Measurements from ENCODE around the gene TAF3. TPM values are rescaled to one million over a fixed set of nuclear protein-coding genes. Genes with fewer than 3 reads are reported as not detected.

The TAF3 gene
- total RNA-seq, 1 donor from 2014 or later = 2.4 TPM

- no peak for DNase-seq (ENCODE audit: low spot score in 2 of 2)
- FAIRE-seq = no peak
Measured at GRCh38 chr10:7958442-7958841, 140.1 kb downstream of the TAF3 start.

GRCh38 chr10:7960108-7960507 lies 141.8 kb downstream of the TAF3 start:
- DNase-seq (ENCODE audit: low spot score in 2 of 2) (no peak), FAIRE-seq (no peak)

- no peak for DNase-seq (ENCODE audit: low spot score in 2 of 2)
- FAIRE-seq = no peak
Measured at GRCh38 chr10:7962592-7962991, 144.3 kb downstream of the TAF3 start.

GRCh38 chr10:7965457-7965856 lies 147.2 kb downstream of the TAF3 start:
- DNase-seq (ENCODE audit: low spot score in 2 of 2) (no peak), FAIRE-seq (no peak)

GRCh38 chr10:7967035-7967434 lies 148.7 kb downstream of the TAF3 start:
- DNase-seq (ENCODE audit: low spot score in 2 of 2) = no peak
- FAIRE-seq = no peak

GRCh38 chr10:7968510-7969112 lies 150.3 kb downstream of the TAF3 start:
- FAIRE-seq = no peak
- no peak for DNase-seq (ENCODE audit: low spot score in 2 of 2)

GRCh38 chr10:7969623-7970022 lies 151.3 kb downstream of the TAF3 start:
- DNase-seq (ENCODE audit: low spot score in 2 of 2) = no peak
- no peak for FAIRE-seq

- FAIRE-seq = no peak
- DNase-seq (ENCODE audit: low spot score in 2 of 2) = no peak
Measured at GRCh38 chr10:7971949-7972348, 153.6 kb downstream of the TAF3 start.

- no peak for DNase-seq (ENCODE audit: low spot score in 2 of 2)
- FAIRE-seq = no peak
Measured at GRCh38 chr10:7972367-7972766, 154.1 kb downstream of the TAF3 start.

GRCh38 chr10:7980196-7980595 lies 161.9 kb downstream of the TAF3 start:
- FAIRE-seq = no peak
- no peak for DNase-seq (ENCODE audit: low spot score in 2 of 2)

GRCh38 chr10:7982727-7983126 lies 164.4 kb downstream of the TAF3 start:
- DNase-seq (ENCODE audit: low spot score in 2 of 2) = no peak
- FAIRE-seq = no peak

- DNase-seq (ENCODE audit: low spot score in 2 of 2) (no peak), FAIRE-seq (no peak)
Measured at GRCh38 chr10:7984325-7984724, 166.0 kb downstream of the TAF3 start.

- FAIRE-seq = no peak
- DNase-seq (ENCODE audit: low spot score in 2 of 2) = no peak
Measured at GRCh38 chr10:7984896-7985295, 166.6 kb downstream of the TAF3 start.

- no peak for FAIRE-seq
- DNase-seq (ENCODE audit: low spot score in 2 of 2) = no peak
Measured at GRCh38 chr10:7986851-7987250, 168.5 kb downstream of the TAF3 start.

- DNase-seq (ENCODE audit: low spot score in 2 of 2) (no peak), FAIRE-seq (no peak)
Measured at GRCh38 chr10:7988989-7989388, 170.7 kb downstream of the TAF3 start.

- DNase-seq (ENCODE audit: low spot score in 2 of 2) (no peak), FAIRE-seq (no peak)
Measured at GRCh38 chr10:7998831-7999230, 180.5 kb downstream of the TAF3 start.

GRCh38 chr10:8004469-8005000 lies 186.2 kb downstream of the TAF3 start:
- FAIRE-seq (no peak), DNase-seq (ENCODE audit: low spot score in 2 of 2) (no peak)

GRCh38 chr10:8006274-8006999 lies 188.1 kb downstream of the TAF3 start:
- no peak for FAIRE-seq

GRCh38 chr10:8009031-8009430 lies 190.7 kb downstream of the TAF3 start:
- no peak for DNase-seq (ENCODE audit: low spot score in 2 of 2)
- FAIRE-seq = no peak

More at GRCh38 chr10:8006274-8006999, 188.1 kb downstream of the TAF3 start:
- DNase-seq (ENCODE audit: low spot score in 2 of 2) = no peak

GRCh38 chr10:8013006-8013405 lies 194.7 kb downstream of the TAF3 start:
- DNase-seq (ENCODE audit: low spot score in 2 of 2) (no peak), FAIRE-seq (no peak)

GRCh38 chr10:8013619-8014018 lies 195.3 kb downstream of the TAF3 start:
- FAIRE-seq (no peak), DNase-seq (ENCODE audit: low spot score in 2 of 2) (no peak)

GRCh38 chr10:8014649-8015048 lies 196.3 kb downstream of the TAF3 start:
- FAIRE-seq (no peak), DNase-seq (ENCODE audit: low spot score in 2 of 2) (no peak)

Data from frontal cortex (tissue), 4 donors.